ENCODE measurements around the gene TMEM253. TPM values are rescaled to one million over a fixed set of nuclear protein-coding genes. Genes with fewer than 3 reads are reported as not detected.

The TMEM253 gene
- total RNA-seq, 1 donor = 0.27 TPM

DNA sequence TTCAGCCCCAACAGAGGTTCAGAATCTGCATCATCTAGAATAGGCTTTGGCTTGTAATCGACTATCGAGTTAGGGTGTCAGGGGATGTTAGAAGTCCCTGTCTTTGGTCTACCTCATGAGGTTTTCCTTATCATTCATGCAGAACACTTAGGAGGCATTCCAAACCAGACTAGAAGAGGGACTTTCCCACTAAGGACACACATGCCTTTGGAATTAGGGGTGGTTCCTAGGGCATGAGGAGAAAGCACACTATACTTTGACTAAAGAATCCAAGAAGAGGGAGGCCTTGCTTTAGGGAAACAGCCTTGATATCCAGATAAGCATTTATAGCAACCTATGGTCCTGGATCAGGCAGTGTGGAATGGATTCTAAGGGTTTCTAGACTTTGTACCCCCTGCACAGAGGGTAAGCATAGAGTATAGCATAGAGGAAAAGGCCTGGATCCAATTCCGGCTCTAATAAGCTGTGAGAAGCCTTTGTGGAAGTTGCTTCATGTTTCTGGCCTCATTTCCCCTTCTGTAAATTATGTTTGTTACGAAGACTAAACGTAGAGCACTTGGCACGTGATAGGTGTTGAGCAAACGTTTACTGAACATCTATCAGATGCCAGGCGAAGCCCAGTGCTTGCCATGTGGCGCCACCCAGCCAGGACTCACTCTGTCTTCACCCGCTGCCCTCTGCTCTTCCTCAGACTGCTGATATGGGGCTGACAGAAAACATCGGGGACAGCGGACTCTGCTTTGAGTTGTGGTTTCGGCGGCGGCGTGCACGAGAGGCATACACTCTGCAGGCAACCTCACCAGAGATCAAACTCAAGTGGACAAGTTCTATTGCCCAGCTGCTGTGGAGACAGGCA is 15.6 kb upstream of the TMEM253 start:
- DNase-seq (ENCODE audit: low read depth) = peak; percentile 85
- H3K4me3 ChIP-seq (ENCODE audit: low read depth, low read length) = no peak overlapping the region
- TF ChIP-seq, protein P1, sequence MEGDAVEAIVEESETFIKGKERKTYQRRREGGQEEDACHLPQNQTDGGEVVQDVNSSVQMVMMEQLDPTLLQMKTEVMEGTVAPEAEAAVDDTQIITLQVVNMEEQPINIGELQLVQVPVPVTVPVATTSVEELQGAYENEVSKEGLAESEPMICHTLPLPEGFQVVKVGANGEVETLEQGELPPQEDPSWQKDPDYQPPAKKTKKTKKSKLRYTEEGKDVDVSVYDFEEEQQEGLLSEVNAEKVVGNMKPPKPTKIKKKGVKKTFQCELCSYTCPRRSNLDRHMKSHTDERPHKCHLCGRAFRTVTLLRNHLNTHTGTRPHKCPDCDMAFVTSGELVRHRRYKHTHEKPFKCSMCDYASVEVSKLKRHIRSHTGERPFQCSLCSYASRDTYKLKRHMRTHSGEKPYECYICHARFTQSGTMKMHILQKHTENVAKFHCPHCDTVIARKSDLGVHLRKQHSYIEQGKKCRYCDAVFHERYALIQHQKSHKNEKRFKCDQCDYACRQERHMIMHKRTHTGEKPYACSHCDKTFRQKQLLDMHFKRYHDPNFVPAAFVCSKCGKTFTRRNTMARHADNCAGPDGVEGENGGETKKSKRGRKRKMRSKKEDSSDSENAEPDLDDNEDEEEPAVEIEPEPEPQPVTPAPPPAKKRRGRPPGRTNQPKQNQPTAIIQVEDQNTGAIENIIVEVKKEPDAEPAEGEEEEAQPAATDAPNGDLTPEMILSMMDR (IDR thresholded peaks at IDR 0.05; ENCODE audit: insufficient read depth, low read length) = no peak

DNA sequence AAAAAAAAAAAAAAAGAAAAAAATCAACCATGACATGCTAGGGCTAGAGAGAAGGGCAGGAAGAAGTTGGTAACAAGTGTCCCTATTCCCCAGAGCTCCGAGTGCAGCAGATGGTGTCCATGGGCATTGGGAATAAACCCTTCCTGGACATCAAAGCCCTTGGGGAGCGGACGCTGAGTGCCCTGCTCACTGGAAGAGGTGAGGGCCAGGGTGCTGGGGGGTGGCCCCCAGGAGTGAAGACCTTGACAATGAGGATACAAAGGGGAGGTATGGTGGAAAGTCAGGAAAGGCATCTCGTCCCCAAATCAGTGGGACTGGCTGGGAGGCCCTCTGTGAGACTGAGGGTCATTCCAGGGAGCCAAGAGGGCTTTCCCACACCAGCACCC is 14.0 kb upstream of the TMEM253 start:
- no peak overlapping the region for H3K4me3 ChIP-seq (ENCODE audit: low read depth, low read length)
- TF ChIP-seq, protein P1 (IDR thresholded peaks at IDR 0.05; ENCODE audit: insufficient read depth, low read length) = no peak
- no peak for DNase-seq (ENCODE audit: low read depth)

DNA sequence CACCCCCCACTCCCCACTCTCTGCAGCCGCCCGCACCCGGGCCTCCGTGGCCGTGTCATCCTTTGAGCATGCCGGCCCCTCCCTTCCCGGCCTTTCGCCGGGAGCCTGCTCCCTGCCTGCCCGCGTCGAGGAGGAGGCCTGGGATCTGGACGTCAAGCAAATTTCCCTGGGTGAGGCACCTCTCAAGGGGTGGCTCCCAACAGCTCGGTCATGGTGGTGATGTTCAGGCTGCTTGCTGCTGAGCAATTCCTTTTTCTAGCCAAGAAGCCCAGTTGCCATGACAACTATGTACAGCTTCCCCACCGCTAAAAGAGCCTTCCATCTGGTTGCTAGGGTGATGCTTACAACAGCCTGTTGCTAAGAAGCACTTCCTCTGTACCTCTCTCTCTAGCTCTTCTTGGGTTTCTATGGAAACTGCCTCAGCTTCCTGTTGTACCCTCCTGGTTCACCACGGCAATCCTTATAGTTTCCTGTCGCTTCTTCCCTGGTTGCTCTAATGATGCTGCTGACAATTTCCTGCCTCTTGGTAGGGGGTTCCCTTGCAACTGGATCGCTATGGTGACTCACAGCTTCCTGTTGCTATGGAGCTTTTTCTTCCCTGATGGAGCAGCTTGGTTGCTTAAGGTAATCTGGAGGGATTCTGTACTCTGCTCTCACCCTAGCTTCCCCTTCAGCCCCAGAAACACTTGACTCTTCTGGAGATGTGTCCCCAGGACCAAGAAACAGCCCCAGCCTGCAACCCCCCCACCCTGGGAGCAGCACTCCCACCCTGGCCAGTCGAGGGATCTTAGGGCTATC is 13.4 kb upstream of the TMEM253 start:
- TF ChIP-seq, protein P1 (IDR thresholded peaks at IDR 0.05; ENCODE audit: insufficient read depth, low read length) = no peak
- H3K4me3 ChIP-seq (ENCODE audit: low read depth, low read length) = no peak overlapping the region
- peak; percentile 95 for DNase-seq (ENCODE audit: low read depth)

DNA sequence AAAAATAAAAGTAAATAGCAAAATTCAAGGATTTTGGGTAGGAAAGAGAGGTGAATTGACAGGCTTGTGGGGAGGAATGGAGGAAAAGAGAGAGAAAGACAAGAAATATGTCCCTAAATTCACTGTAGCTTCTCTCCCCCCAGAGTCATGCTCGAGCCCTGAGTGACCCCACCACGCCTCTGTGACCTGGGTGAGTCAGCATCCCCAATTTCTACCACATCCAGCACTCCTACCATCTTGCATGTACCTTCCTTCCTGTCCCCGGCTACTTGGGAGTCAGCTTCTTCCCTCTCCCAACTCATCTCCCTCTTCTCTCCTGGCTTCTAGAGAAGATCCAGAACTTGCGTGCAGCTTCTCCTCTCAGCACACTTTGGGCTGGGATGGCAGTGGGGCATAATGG is 12.2 kb upstream of the TMEM253 start:
- TF ChIP-seq, protein P1 (IDR thresholded peaks at IDR 0.05; ENCODE audit: insufficient read depth, low read length) = no peak
- DNase-seq (ENCODE audit: low read depth) = no peak
- no peak overlapping the region for H3K4me3 ChIP-seq (ENCODE audit: low read depth, low read length)

DNA sequence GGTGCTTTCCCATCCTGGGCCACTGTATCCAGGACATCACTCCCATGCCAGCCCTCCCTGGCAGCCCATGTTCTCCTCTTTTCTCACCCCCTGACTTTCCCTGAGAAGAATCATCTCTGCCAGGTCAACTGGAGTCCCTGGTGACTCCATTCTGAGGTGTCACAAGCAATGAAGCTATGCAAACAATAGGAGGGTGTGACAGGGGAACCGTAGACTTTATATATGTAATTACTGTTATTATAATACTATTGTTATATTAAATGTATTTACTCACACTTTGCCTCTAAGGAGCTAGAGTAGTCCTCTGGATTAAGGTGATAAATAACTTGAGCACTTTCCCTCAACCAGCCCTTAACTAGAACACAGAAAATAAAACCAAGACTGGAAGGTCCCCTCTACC is 11.6 kb upstream of the TMEM253 start:
- TF ChIP-seq, protein P1 (IDR thresholded peaks at IDR 0.05; ENCODE audit: insufficient read depth, low read length) = no peak
- no peak for DNase-seq (ENCODE audit: low read depth)
- H3K4me3 ChIP-seq (ENCODE audit: low read depth, low read length) = no peak overlapping the region

DNA sequence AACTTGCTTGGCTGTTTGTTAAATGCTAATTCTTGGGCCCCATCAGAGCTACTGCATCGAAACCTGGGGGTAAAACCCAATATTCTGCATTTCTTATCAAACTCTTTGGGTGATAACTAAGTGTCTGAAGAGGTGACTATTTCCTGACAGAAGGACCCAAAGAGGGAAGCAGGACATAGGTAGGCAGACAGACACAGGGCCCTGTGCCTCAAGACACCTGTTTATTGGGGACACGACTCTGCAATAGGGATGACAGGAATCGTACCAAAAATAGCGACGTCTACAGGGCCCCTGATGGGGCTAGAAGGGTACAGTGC is 11.0 kb upstream of the TMEM253 start:
- no peak overlapping the region for H3K4me3 ChIP-seq (ENCODE audit: low read depth, low read length)
- TF ChIP-seq, protein P1 (IDR thresholded peaks at IDR 0.05; ENCODE audit: insufficient read depth, low read length) = no peak
- DNase-seq (ENCODE audit: low read depth) = no peak
